HL-60 (cell line): ENCODE data around the gene LRRC4C.

Source experiments
- DNase-seq, 2 experiments: peaks; one replicate each; pipeline ENCODE4 v3.0.0-alpha.2; 2010 to 2020; ENCODE audit warnings: low read depth in 1 of 2, low spot score in 1 of 2
- H3K27ac ChIP-seq: fragments of 250-450 bp; sonication (Bioruptor Pico); replicated peaks from 2 replicates; pipeline ENCODE4 v1.5.1; 2020; ENCODE audit warnings: mild to moderate bottlenecking, moderate library complexity
- H3K27me3 ChIP-seq: fragments of 250-450 bp; sonication (Bioruptor Pico); 2 replicates; pipeline ENCODE4 v1.5.1; 2021; ENCODE audit warnings: mild to moderate bottlenecking, moderate library complexity; ENCODE audit not compliant: insufficient read depth, poor library complexity, severe bottlenecking
- H3K4me3 ChIP-seq: replicated peaks from 2 replicates; pipeline ENCODE4 v1.5.1; 2011; ENCODE audit warnings: mild to moderate bottlenecking, control low read depth, low read length; ENCODE audit not compliant: insufficient read depth
- CTCF ChIP-seq: IDR thresholded peaks from one replicate; pipeline ENCODE4 v1.5.1; 2011; ENCODE audit warnings: low read length, control low read depth, inconsistent platforms; ENCODE audit not compliant: insufficient read depth
- GABPA ChIP-seq: IDR thresholded peaks from 2 replicates; pipeline ENCODE4 v1.6.1; 2012; ENCODE audit warnings: low read depth
- POLR2AphosphoS5 ChIP-seq: IDR thresholded peaks from 2 replicates; pipeline ENCODE4 v1.6.1; 2012; ENCODE audit warnings: low read depth
- REST ChIP-seq: IDR thresholded peaks from 2 replicates; pipeline ENCODE4 v1.6.1; 2012; ENCODE audit warnings: low read depth; ENCODE audit not compliant: insufficient replicate concordance
- SPI1 ChIP-seq: IDR thresholded peaks from 2 replicates; pipeline ENCODE4 v1.6.1; 2012; ENCODE audit warnings: low read depth, mild to moderate bottlenecking, borderline replicate concordance

The LRRC4C gene

GRCh38 chr11:40271361-40271760, 1188.1 kb downstream of the LRRC4C start:
- H3K4me3 ChIP-seq = no peak overlapping the region
- TF ChIP-seq CTCF (no peak), REST (no peak), SPI1 (no peak)
- no peak overlapping the region for H3K27ac ChIP-seq
- H3K27me3 ChIP-seq = no peaks in the 10 kb centered on the region
- no peak for DNase-seq

GRCh38 chr11:40269865-40270264, 1189.6 kb downstream of the LRRC4C start:
- TF ChIP-seq SPI1 = no peak
- no peak for TF ChIP-seq POLR2AphosphoS5
- no peak for TF ChIP-seq CTCF
- TF ChIP-seq GABPA = no peak
- no peak for TF ChIP-seq REST
- Histone ChIP-seq H3K27me3 (no peaks in the 10 kb centered on the region), H3K27ac (no peak overlapping the region), H3K4me3 (no peak overlapping the region)
- no peak for DNase-seq

- no peak for TF ChIP-seq SPI1
- TF ChIP-seq REST = no peak
- no peak for TF ChIP-seq CTCF
- TF ChIP-seq GABPA = no peak
- TF ChIP-seq POLR2AphosphoS5 = no peak
- Histone ChIP-seq H3K27me3 (no peaks in the 10 kb centered on the region), H3K4me3 (no peak overlapping the region), H3K27ac (no peak overlapping the region)
- DNase-seq = no peak
Measured at GRCh38 chr11:40268551-40268950, 1190.9 kb downstream of the LRRC4C start.
